BLaER1 treated with 17β-estradiol and CSF1 and Interleukin-3, amounts not matched to agents 10 nM and 100 nM (cell line): ENCODE data around the gene TNXB.

Experiments
- H3K27ac ChIP-seq, 11 experiments: shearing (Covaris generic); formaldehyde crosslinking; 2 replicates each; pipeline ENCODE4 v1.8.1; 2022
- H3K27me3 ChIP-seq, 11 experiments: shearing (Covaris generic); formaldehyde crosslinking; 2 replicates each; pipeline ENCODE4 v1.8.1; 2022
- H3K36me3 ChIP-seq, 11 experiments: shearing (Covaris generic); formaldehyde crosslinking; 2 replicates each; pipeline ENCODE4 v1.8.1; 2022
- H3K4me1 ChIP-seq, 10 experiments: shearing (Covaris generic); formaldehyde crosslinking; 2 replicates each; pipeline ENCODE4 v1.8.1; 2022
- H3K4me2 ChIP-seq, 11 experiments: shearing (Covaris generic); formaldehyde crosslinking; 2 replicates each; pipeline ENCODE4 v1.8.1; 2022
- H3K4me3 ChIP-seq, 10 experiments: shearing (Covaris generic); formaldehyde crosslinking; 2 replicates each; pipeline ENCODE4 v1.8.1; 2022
- H3K9ac ChIP-seq, 11 experiments: shearing (Covaris generic); formaldehyde crosslinking; 2 replicates each; pipeline ENCODE4 v1.8.1; 2022
- H3K9me3 ChIP-seq, 11 experiments: shearing (Covaris generic); formaldehyde crosslinking; replicated peaks in 1 of 11; 2 replicates each; pipeline ENCODE4 v1.8.1; 2022
- H4K20me1 ChIP-seq, 11 experiments: shearing (Covaris generic); formaldehyde crosslinking; 2 replicates each; pipeline ENCODE4 v1.8.1; 2022
- Cebpa-rat ChIP-seq, 11 experiments: shearing (Covaris generic); IDR thresholded peaks; 2 replicates each; pipeline ENCODE4 v1.8.1; 2022

TNXB gene

GRCh38 chr6:32097364-32097763 is 11.8 kb downstream of the TNXB start:
- Histone ChIP-seq H3K36me3 (no peaks in the 10 kb centered on the region), H3K4me3 (no peak overlapping the region), H3K9me3 (no peaks in the 10 kb centered on the region), H3K4me2 (no peak overlapping the region), H3K9ac (no peak overlapping the region), H3K4me1 (peaks cover 0 to 6% (median 0%) of the 10 kb centered on the region in 10 experiments; a peak in 4 of 20 replicates), H3K27me3 (peaks cover 0 to 22% (median 0%) of the 10 kb centered on the region in 11 experiments; a peak in 4 of 22 replicates), H4K20me1 (peaks cover 0 to 15% (median 0%) of the 10 kb centered on the region in 11 experiments; a peak in 3 of 22 replicates), H3K27ac (no peak overlapping the region)
- TF ChIP-seq Cebpa-rat (IDR thresholded peaks at IDR 0.05), result no peak

GRCh38 chr6:32096394-32097258 is 12.5 kb downstream of the TNXB start:
- H4K20me1 ChIP-seq, result peaks cover 0 to 15% (median 0%) of the 10 kb centered on the region in 11 experiments; a peak in 3 of 22 replicates
- no peaks in the 10 kb centered on the region for H3K9me3 ChIP-seq
- H3K9ac ChIP-seq, result no peak overlapping the region
- no peak overlapping the region for H3K4me2 ChIP-seq
- H3K27me3 ChIP-seq, result peaks cover 0 to 22% (median 0%) of the 10 kb centered on the region in 11 experiments; a peak in 4 of 22 replicates
- H3K4me3 ChIP-seq, result no peak overlapping the region
- H3K36me3 ChIP-seq, result no peaks in the 10 kb centered on the region
- H3K27ac ChIP-seq, result no peak overlapping the region
- H3K4me1 ChIP-seq, result peaks cover 0 to 6% (median 0%) of the 10 kb centered on the region in 10 experiments; a peak in 4 of 20 replicates
- TF ChIP-seq Cebpa-rat (IDR thresholded peaks at IDR 0.05), result no peak

GRCh38 chr6:32096087-32096393 is 13.1 kb downstream of the TNXB start:
- no peak overlapping the region for H3K4me3 ChIP-seq
- H3K36me3 ChIP-seq, result no peaks in the 10 kb centered on the region
- H4K20me1 ChIP-seq, result peaks cover 0 to 15% (median 0%) of the 10 kb centered on the region in 11 experiments; a peak in 3 of 22 replicates
- no peak for TF ChIP-seq Cebpa-rat (IDR thresholded peaks at IDR 0.05)
- peaks cover 0 to 22% (median 0%) of the 10 kb centered on the region in 11 experiments; a peak in 4 of 22 replicates for H3K27me3 ChIP-seq
- H3K27ac ChIP-seq, result no peak overlapping the region
- H3K4me1 ChIP-seq, result peaks cover 0 to 6% (median 0%) of the 10 kb centered on the region in 10 experiments; a peak in 4 of 20 replicates
- H3K9me3 ChIP-seq, result no peaks in the 10 kb centered on the region
- no peak overlapping the region for H3K9ac ChIP-seq
- no peak overlapping the region for H3K4me2 ChIP-seq

- H3K4me1 ChIP-seq, result peaks cover 0 to 6% (median 0%) of the 10 kb centered on the region in 10 experiments; a peak in 4 of 20 replicates
- H3K4me3 ChIP-seq, result no peak overlapping the region
- peaks cover 0 to 25% (median 0%) of the 10 kb centered on the region in 11 experiments; a peak in 4 of 22 replicates for H3K27me3 ChIP-seq
- no peaks in the 10 kb centered on the region for H3K36me3 ChIP-seq
- H3K9me3 ChIP-seq, result no peaks in the 10 kb centered on the region
- no peak overlapping the region for H3K4me2 ChIP-seq
- no peak overlapping the region for H3K9ac ChIP-seq
- no peak for TF ChIP-seq Cebpa-rat (IDR thresholded peaks at IDR 0.05)
- H4K20me1 ChIP-seq, result peaks cover 0 to 15% (median 0%) of the 10 kb centered on the region in 11 experiments; a peak in 3 of 22 replicates
- no peak overlapping the region for H3K27ac ChIP-seq
These were observed 13.6 kb downstream of the TNXB start for GRCh38 chr6:32095338-32096086.

- Histone ChIP-seq H4K20me1 (peaks cover 0 to 29% (median 0%) of the 10 kb centered on the region in 11 experiments; a peak in 3 of 22 replicates), H3K27ac (no peak overlapping the region), H3K27me3 (peaks cover 0 to 51% (median 0%) of the 10 kb centered on the region in 11 experiments; a peak in 5 of 22 replicates), H3K9ac (0 out of 22 replicates have a peak overlapping the region, but pooled peaks of 1 of the 11 experiments have one; percentile 25), H3K36me3 (no peaks in the 10 kb centered on the region), H3K4me3 (no peak overlapping the region), H3K4me1 (no peaks in the 10 kb centered on the region), H3K9me3 (no peaks in the 10 kb centered on the region), H3K4me2 (no peak overlapping the region)
- no peak for TF ChIP-seq Cebpa-rat (IDR thresholded peaks at IDR 0.05)
These were observed 16.2 kb downstream of the TNXB start for GRCh38 chr6:32092760-32093497.

- Histone ChIP-seq H3K36me3 (no peaks in the 10 kb centered on the region), H3K27ac (no peak overlapping the region), H3K9ac (no peak overlapping the region), H4K20me1 (peaks cover 0 to 40% (median 0%) of the 10 kb centered on the region in 11 experiments; a peak in 4 of 22 replicates), H3K9me3 (no peaks in the 10 kb centered on the region), H3K4me3 (no peak overlapping the region), H3K4me2 (no peak overlapping the region), H3K4me1 (peaks cover 5 to 15% (median 12%) of the 10 kb centered on the region in 10 experiments; a peak in 17 of 20 replicates), H3K27me3 (peaks cover 0 to 59% (median 0%) of the 10 kb centered on the region in 11 experiments; a peak in 8 of 22 replicates)
- TF ChIP-seq Cebpa-rat (IDR thresholded peaks at IDR 0.05), result no peak
These were observed 19.9 kb downstream of the TNXB start for GRCh38 chr6:32089082-32089828.

GRCh38 chr6:32088487-32089049 is 20.6 kb downstream of the TNXB start:
- peaks cover 5 to 15% (median 12%) of the 10 kb centered on the region in 10 experiments; a peak in 17 of 20 replicates for H3K4me1 ChIP-seq
- no peak overlapping the region for H3K4me3 ChIP-seq
- H4K20me1 ChIP-seq, result peaks cover 0 to 42% (median 0%) of the 10 kb centered on the region in 11 experiments; a peak in 4 of 22 replicates
- H3K36me3 ChIP-seq, result no peaks in the 10 kb centered on the region
- H3K4me2 ChIP-seq, result no peak overlapping the region
- H3K27ac ChIP-seq, result no peak overlapping the region
- no peak overlapping the region for H3K9ac ChIP-seq
- H3K27me3 ChIP-seq, result peaks cover 0 to 65% (median 0%) of the 10 kb centered on the region in 11 experiments; a peak in 8 of 22 replicates
- no peaks in the 10 kb centered on the region for H3K9me3 ChIP-seq
- TF ChIP-seq Cebpa-rat (IDR thresholded peaks at IDR 0.05), result no peak
